Activated CD4-positive, alpha-beta T cell treated with anti-CD3 and anti-CD28 coated beads, Interleukin-2, Interleukin-6, amounts not matched to agents 100 ng/mL and 50 ng/mL, durations not matched to agents 16 hours and 8 hours (primary cell): Measurements from ENCODE around the gene SLC5A10.
A peak's percentile ranks its signal among the peaks of the same experiment; 100 is the strongest.
"Not testable (repeated sequence)": the region's sequence is repeated elsewhere in the genome, so short reads cannot be mapped to it uniquely, and the experiment has no call there.

ENCODE experiments used
- DNase-seq: peaks from one replicate; pipeline ENCODE4 v3.0.0-alpha.2; 2020

Gene SLC5A10

GRCh38 chr17:19047510-19047909 lies 95.5 kb downstream of the SLC5A10 start:
- not testable (repeated sequence) for DNase-seq

DNA sequence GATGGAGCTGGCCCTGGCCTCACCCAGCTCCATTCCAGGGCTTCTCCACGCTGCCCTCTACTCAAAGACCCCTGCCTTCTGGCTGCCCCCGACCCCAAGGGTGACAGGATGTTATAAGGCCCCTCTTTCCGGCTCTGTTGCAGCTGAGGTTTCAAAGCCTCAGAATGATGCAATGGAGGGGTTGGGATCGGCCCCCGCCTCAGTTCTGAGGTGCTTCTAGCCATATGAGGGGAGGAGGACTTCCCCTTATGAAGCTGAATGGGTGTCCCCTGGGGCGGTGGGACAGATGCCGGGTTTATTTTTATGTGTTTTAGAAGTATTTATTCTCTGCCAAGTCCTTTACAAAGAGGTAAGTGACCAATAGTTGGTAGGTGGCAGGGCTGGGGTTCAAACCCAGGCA lies 96.9 kb downstream of the SLC5A10 start:
- not testable (repeated sequence) for DNase-seq

GRCh38 chr17:19055447-19055846 lies 103.5 kb downstream of the SLC5A10 start:
- DNase-seq, result not testable (repeated sequence)

DNA sequence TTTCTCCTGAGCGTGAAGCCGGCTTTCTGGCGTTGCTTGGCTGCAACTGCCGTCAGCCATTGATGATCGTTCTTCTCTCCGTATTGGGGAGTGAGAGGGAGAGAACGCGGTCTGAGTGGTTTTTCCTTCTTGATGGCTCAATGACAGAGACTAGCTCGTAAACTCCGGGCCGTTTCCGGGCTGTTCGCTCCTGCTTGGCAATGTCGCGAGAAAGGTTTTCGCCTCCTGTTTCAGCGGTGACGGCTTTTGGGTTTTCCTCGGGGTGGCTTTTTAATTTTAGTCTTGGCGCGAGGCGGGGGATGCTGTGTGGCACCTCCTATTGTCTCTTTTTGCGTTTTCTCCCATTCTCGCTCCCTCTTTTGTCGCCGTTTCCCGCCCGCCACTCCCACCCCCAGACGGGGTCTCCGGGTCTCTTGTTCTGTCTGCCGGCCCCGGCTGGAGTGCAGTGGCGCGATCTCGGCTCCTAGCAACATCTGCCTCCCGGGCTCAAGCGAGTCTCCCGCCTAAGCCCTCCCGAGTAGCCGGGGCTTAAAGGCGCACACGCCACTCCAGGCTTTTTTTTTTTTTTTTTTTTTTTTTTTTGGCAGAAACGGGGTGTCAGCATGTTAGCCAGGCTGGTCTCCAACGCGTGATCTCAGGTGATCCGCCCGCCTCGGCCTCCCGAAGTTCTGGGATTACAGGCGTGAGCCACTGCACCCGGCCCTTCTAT lies 110.2 kb downstream of the SLC5A10 start:
- DNase-seq, result peak; percentile 75

DNA sequence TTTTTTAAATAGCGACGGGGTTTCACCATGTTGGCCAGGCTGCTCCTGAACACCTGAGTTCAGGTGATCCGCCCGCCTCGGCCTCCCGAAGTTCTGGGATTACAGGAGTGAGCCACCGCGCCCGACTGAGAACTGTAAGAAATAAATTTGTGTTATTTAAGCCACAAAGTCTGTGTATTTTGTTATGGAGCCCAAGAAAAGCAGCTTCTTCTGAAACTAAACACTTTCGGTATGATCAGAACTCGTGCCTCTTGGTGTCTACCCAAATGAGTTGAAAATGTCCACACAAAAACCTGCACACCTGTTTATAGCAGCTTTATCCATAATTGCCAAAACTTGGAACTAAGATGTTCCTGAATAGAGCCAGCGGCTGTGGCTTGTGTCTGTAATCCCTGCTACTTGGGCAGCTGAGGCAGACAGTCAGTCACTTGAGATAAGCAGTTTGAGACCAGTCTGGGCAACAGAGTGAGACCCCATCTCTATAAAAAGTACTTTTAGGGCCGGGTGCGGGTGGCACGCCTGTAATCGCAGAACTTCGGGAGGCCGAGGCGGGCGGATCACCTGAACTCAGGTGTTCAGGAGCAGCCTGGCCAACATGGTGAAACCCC lies 110.9 kb downstream of the SLC5A10 start:
- DNase-seq, result not testable (repeated sequence)

DNA sequence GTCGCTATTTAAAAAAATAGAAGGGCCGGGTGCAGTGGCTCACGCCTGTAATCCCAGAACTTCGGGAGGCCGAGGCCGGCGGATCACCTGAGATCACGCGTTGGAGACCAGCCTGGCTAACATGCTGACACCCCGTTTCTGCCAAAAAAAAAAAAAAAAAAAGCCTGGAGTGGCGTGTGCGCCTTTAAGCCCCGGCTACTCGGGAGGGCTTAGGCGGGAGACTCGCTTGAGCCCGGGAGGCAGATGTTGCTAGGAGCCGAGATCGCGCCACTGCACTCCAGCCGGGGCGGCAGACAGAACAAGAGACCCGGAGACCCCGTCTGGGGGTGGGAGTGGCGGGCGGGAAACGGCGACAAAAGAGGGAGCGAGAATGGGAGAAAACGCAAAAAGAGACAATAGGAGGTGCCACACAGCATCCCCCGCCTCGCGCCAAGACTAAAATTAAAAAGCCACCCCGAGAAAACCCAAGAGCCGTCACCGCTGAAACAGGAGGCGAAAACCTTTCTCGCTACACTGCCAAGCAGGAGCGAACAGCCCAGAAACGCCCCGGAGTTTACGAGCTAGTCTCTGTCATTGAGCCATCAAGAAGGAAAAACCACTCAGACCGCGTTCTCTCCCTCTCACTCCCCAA lies 111.5 kb downstream of the SLC5A10 start:
- peak; percentile 93 for DNase-seq

GRCh38 chr17:19064378-19064777 lies 112.4 kb downstream of the SLC5A10 start:
- not testable (repeated sequence) for DNase-seq

DNA sequence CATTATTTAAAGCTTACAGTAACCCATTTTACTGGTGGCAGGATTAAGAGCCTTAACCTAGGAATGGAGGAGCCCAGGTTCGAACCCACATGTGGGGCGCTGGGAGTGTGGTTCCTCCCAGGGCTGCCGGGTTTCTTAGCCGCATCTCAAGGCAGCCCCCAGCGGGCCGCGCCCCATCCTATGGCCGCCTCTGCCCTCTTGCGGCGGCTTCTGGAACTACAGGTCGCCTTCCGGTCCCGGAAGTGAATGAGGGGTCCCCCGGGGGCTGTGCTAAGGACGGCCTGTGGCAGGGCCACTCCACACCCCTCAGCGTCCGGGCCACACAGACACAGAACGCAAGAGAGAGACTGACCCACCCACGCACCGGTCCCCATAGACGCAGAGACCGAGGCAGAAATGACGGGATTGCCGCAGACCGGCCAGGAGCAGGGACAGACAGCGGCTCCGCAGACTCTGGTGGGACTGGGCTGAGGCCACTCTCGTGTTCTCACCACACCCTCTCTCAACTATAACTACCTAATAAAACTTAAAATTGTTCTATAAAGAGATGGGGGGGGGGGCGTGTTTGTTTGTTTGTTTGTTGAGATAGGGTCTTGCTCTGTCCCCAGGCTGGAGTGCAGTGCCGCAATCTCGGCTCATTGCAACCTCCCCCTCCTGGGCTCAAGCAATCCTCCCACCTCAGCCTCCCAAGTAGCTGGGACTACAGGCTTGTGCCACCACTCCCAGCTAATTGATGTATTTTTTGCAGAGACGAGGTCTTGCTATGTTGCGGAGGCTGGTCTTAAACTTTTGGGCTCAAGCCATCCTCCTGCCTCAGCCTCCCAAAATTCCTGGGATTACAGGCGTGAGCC lies 118.6 kb downstream of the SLC5A10 start:
- not testable (repeated sequence) for DNase-seq
